Hepatocyte (in vitro differentiated cells): ENCODE measurements around the gene XNDC1N.

Experiments
- CTCF ChIP-seq: fragments of 200-600 bp; sonication (generic); IDR thresholded peaks from 2 replicates; pipeline ENCODE4 v1.5.1; 2016; ENCODE audit warnings: antibody characterized with exemption, mild to moderate bottlenecking; ENCODE audit not compliant: poor library complexity
- EZH2phosphoT487 ChIP-seq: fragments of 200-600 bp; sonication (generic); IDR thresholded peaks from one replicate; pipeline ENCODE4 v1.6.1; 2018; ENCODE audit warnings: antibody characterized with exemption, mild to moderate bottlenecking, low read depth, moderate library complexity; ENCODE audit not compliant: unreplicated experiment, severe bottlenecking

GRCh38 chr11:71936825-71937224 is 8.4 kb upstream of the XNDC1N start:
- TF ChIP-seq EZH2phosphoT487: no peak
- no peak for TF ChIP-seq CTCF
